Smooth muscle cell (in vitro differentiated cells): Measurements from ENCODE around the gene SMIM1. TPM values are rescaled to one million over a fixed set of nuclear protein-coding genes. Genes with fewer than 3 reads are reported as not detected.

Experiments used
- DNase-seq: peaks from one replicate; lab custom pipeline; 2025; ENCODE audit not compliant: unreplicated experiment; lab: John Stamatoyannopoulos, UW
- H2AFZ ChIP-seq: fragments of 200-600 bp; sonication (generic); 2 replicates; pipeline ENCODE4 v1.6.0; 2016; ENCODE audit warnings: antibody characterized with exemption, low read depth, mild to moderate bottlenecking
- H3F3A ChIP-seq: fragments of 200-600 bp; sonication (generic); 2 replicates; pipeline ENCODE4 v1.6.0; 2017; ENCODE audit warnings: antibody characterized with exemption, low read depth
- H3K27ac ChIP-seq: fragments of 200-600 bp; sonication (generic); 2 replicates; pipeline ENCODE4 v1.5.1; 2016; ENCODE audit warnings: low read depth, mild to moderate bottlenecking
- H3K27me3 ChIP-seq: fragments of 200-600 bp; sonication (generic); 2 replicates; pipeline ENCODE4 v1.6.1; 2016; ENCODE audit warnings: low read depth, mild to moderate bottlenecking
- H3K36me3 ChIP-seq: fragments of 200-600 bp; sonication (generic); 2 replicates; pipeline ENCODE4 v1.5.1; 2016; ENCODE audit warnings: low read depth
- H3K4me1 ChIP-seq: fragments of 200-600 bp; sonication (generic); 2 replicates; pipeline ENCODE4 v1.5.1; 2016; ENCODE audit warnings: low read depth
- H3K4me2 ChIP-seq: fragments of 200-600 bp; sonication (generic); 2 replicates; pipeline ENCODE4 v1.6.0; 2016; ENCODE audit warnings: mild to moderate bottlenecking
- H3K4me3 ChIP-seq: fragments of 200-600 bp; sonication (generic); 2 replicates; pipeline ENCODE4 v1.5.1; 2016; ENCODE audit warnings: mild to moderate bottlenecking
- H3K79me2 ChIP-seq: fragments of 200-600 bp; sonication (generic); 2 replicates; pipeline ENCODE4 v1.6.0; 2016; ENCODE audit warnings: low read depth, mild to moderate bottlenecking
- H3K9ac ChIP-seq: fragments of 200-600 bp; sonication (generic); 2 replicates; pipeline ENCODE4 v1.6.0; 2016; ENCODE audit warnings: low read depth
- H3K9me3 ChIP-seq: fragments of 200-600 bp; sonication (generic); replicated peaks from 2 replicates; pipeline ENCODE4 v1.5.1; 2016; ENCODE audit warnings: low read depth
- H4K20me1 ChIP-seq: fragments of 200-600 bp; sonication (generic); 2 replicates; pipeline ENCODE4 v1.6.0; 2016; ENCODE audit warnings: low read depth
- CTCF ChIP-seq: fragments of 200-600 bp; sonication (generic); IDR thresholded peaks from 2 replicates; pipeline ENCODE4 v1.5.1; 2017; ENCODE audit warnings: borderline replicate concordance, mild to moderate bottlenecking, antibody characterized with exemption; ENCODE audit not compliant: insufficient read depth, poor library complexity, severe bottlenecking
- WGBS: methylation state at CpG from one replicate; pipeline ENCODE4 v1.1.7; 2016; ENCODE audit warnings: low lambda C conversion rate; 5-methylcytosine and 5-hydroxymethylcytosine counted together
- polyA plus RNA-seq: library from polyadenylated mRNA; unstranded; fragments of >200 nt; fragmentation: Nextera tagmentation; extraction: Ambion mirVana; gene quantifications from 2 replicates; pipeline ENCODE4 v1.2.1, GENCODE V29; 2016
- total RNA-seq: library from RNA; depleted of rRNA; stranded (reverse); fragments of >200 nt; gene quantifications from 2 replicates; pipeline ENCODE4 v1.2.3, GENCODE V29; 2014

SMIM1 gene
- total and polyA plus RNA-seq, 2 experiments from 2014 or later, result 1.3 to 14.9 TPM

- WGBS, result 94% methylated on average over 44 of the region's 45 CpGs
- Histone ChIP-seq H3K4me1 (no peaks in the 10 kb centered on the region), H3K4me3 (no peak overlapping the region), H4K20me1 (peaks cover 49% of the 10 kb centered on the region), H3K27ac (no peak overlapping the region), H3F3A (no peaks in the 10 kb centered on the region), H3K9ac (no peak overlapping the region), H3K4me2 (no peak overlapping the region), H3K79me2 (peaks cover 33% of the 10 kb centered on the region), H3K36me3 (no peaks in the 10 kb centered on the region), H3K9me3 (no peaks in the 10 kb centered on the region), H3K27me3 (no peaks in the 10 kb centered on the region), H2AFZ (no peak overlapping the region)
- DNase-seq, result no peak
- no peak for TF ChIP-seq CTCF
These were observed 14.2 kb downstream of the SMIM1 start for GRCh38 chr1:3786468-3787348.

- H2AFZ ChIP-seq, result no peak overlapping the region
- no peaks in the 10 kb centered on the region for H3K27me3 ChIP-seq
- H3K4me3 ChIP-seq, result no peak overlapping the region
- WGBS, result 94% methylated on average over 10 of the region's 10 CpGs
- no peak for DNase-seq
- H3K79me2 ChIP-seq, result peaks cover 38% of the 10 kb centered on the region
- no peak for TF ChIP-seq CTCF
- no peaks in the 10 kb centered on the region for H3K9me3 ChIP-seq
- no peaks in the 10 kb centered on the region for H3K4me1 ChIP-seq
- peaks cover 55% of the 10 kb centered on the region for H4K20me1 ChIP-seq
- no peaks in the 10 kb centered on the region for H3F3A ChIP-seq
- H3K9ac ChIP-seq, result no peak overlapping the region
- H3K4me2 ChIP-seq, result no peak overlapping the region
- no peak overlapping the region for H3K27ac ChIP-seq
- no peaks in the 10 kb centered on the region for H3K36me3 ChIP-seq
These were observed 14.8 kb downstream of the SMIM1 start for GRCh38 chr1:3787349-3787715.

GRCh38 chr1:3787745-3788605 lies 15.4 kb downstream of the SMIM1 start:
- H3K79me2 ChIP-seq, result peaks cover 43% of the 10 kb centered on the region
- no peak for DNase-seq
- no peaks in the 10 kb centered on the region for H3F3A ChIP-seq
- H3K4me3 ChIP-seq, result no peak overlapping the region
- TF ChIP-seq CTCF, result no peak
- H3K9me3 ChIP-seq, result no peaks in the 10 kb centered on the region
- H3K4me1 ChIP-seq, result no peaks in the 10 kb centered on the region
- no peak overlapping the region for H2AFZ ChIP-seq
- H4K20me1 ChIP-seq, result peaks cover 61% of the 10 kb centered on the region
- H3K27me3 ChIP-seq, result no peaks in the 10 kb centered on the region
- H3K4me2 ChIP-seq, result no peak overlapping the region
- no peak overlapping the region for H3K9ac ChIP-seq
- H3K36me3 ChIP-seq, result no peaks in the 10 kb centered on the region
- H3K27ac ChIP-seq, result no peak overlapping the region
- WGBS, result 96% methylated on average over 26 of the region's 26 CpGs
